ENCODE measurements around the gene SLC25A41. TPM values are rescaled to one million over a fixed set of nuclear protein-coding genes. Genes with fewer than 3 reads are reported as not detected.

Gene SLC25A41
- total and polyA plus RNA-seq, 2 of the 8 experiments (the other 6 are each of a cell fraction or from before 2014, with no cell fraction given) = 0.50 TPM; not detected in 1

GRCh38 chr19:6402837-6403608 lies 30.5 kb downstream of the SLC25A41 start:
- no peak overlapping the region for H2BK12ac ChIP-seq (ENCODE audit: low read depth, low read length)
- no peaks in the 10 kb centered on the region for H3K36me3 ChIP-seq (ENCODE audit: control insufficient read depth in 2 of 4, insufficient read depth in 4 of 4, low read length in 3 of 4)
- no peak overlapping the region for H4K5ac ChIP-seq (ENCODE audit: insufficient read length, low read depth, low read length)
- H2AK5ac ChIP-seq (ENCODE audit: low read depth, low read length) = no peak overlapping the region
- no peaks in the 10 kb centered on the region for H4K20me1 ChIP-seq (replicated peaks in 1 of 2; ENCODE audit: control insufficient read depth in 1 of 2, insufficient read depth in 2 of 2, low read length in 2 of 2)
- H2BK120ac ChIP-seq (replicated peaks; ENCODE audit: low read depth, low read length) = no peak overlapping the region
- H2BK5ac ChIP-seq (ENCODE audit: low read depth, low read length) = no peak overlapping the region
- no peaks in the 10 kb centered on the region for H3K4me1 ChIP-seq (replicated peaks in 1 of 4; ENCODE audit: control insufficient read depth in 3 of 4, insufficient read depth in 4 of 4, low read length in 3 of 4)
- CTCF ChIA-PET (ENCODE audit: partially characterized antibody) = interaction anchor here (0.6 to 2.7 kb wide), 3 partner anchors 9 to 1949 kb away, joined by 3 to 11 read pairs (median 4); no protein-coding TSS in a partner anchor
- H2AFZ ChIP-seq (ENCODE audit: low read length) = peak overlapping the region; percentile 63; the same call in 1 of the 2 replicates
- TF ChIP-seq SUZ12 (IDR thresholded peaks at IDR 0.05; ENCODE audit: low read length) = no peak
- TF ChIP-seq GTF2F1 (IDR thresholded peaks at IDR 0.05; ENCODE audit: borderline replicate concordance, low read depth, low read length) = no peak
- TF ChIP-seq RXRA (IDR thresholded peaks at IDR 0.05; ENCODE audit: insufficient read depth, low read depth, low read length) = no peak
- no peak for TF ChIP-seq TBP (IDR thresholded peaks at IDR 0.05; ENCODE audit: low read depth, low read length)
- no peak for TF ChIP-seq SIN3A (conservative IDR thresholded peaks at IDR 0.05 in 1 of 2, IDR thresholded peaks at IDR 0.05 in 1 of 2; ENCODE audit: low read depth in 1 of 2, low read length in 2 of 2)
- TF ChIP-seq BRCA1 (IDR thresholded peaks at IDR 0.05; ENCODE audit: low read depth, low read length) = no peak
- TF ChIP-seq SP2 (IDR thresholded peaks at IDR 0.05; ENCODE audit: low read length) = no peak
- no peak for TF ChIP-seq FOSL1 (IDR thresholded peaks at IDR 0.05; ENCODE audit: insufficient read depth, low read depth, low read length)
- TF ChIP-seq POLR2AphosphoS5 (IDR thresholded peaks at IDR 0.05; ENCODE audit: low read depth, low read length) = no peak
- no peak for TF ChIP-seq HDAC2 (IDR thresholded peaks at IDR 0.05; ENCODE audit: borderline replicate concordance in 1 of 2, low read depth in 2 of 2, low read length in 2 of 2)
- TF ChIP-seq TCF12 (IDR thresholded peaks at IDR 0.05; ENCODE audit: low read depth, low read length) = no peak
- TF ChIP-seq NANOG (IDR thresholded peaks at IDR 0.05; ENCODE audit: insufficient read depth, low read depth, low read length, poor library complexity, severe bottlenecking) = no peak
- H4K91ac ChIP-seq (replicated peaks; ENCODE audit: insufficient read length, low read length) = no peak overlapping the region
- FAIRE-seq (no peak), DNase-seq (ENCODE audit: low read depth in 1 of 2, low spot score in 2 of 2) (no peak)
- no peaks in the 10 kb centered on the region for H3K23me2 ChIP-seq (ENCODE audit: low read depth, low read length)
- no peak overlapping the region for H3K4me3 ChIP-seq (ENCODE audit: extremely low read depth in 1 of 4, insufficient read depth in 2 of 4, low read depth in 3 of 4, low read length in 4 of 4)
- no peak overlapping the region for H3K4me2 ChIP-seq (ENCODE audit: insufficient read depth in 1 of 2, low read depth in 2 of 2, low read length in 2 of 2)
- H3K56ac ChIP-seq (replicated peaks; ENCODE audit: insufficient read length, low read depth, low read length) = no peak overlapping the region
- no peak overlapping the region for H3K23ac ChIP-seq (ENCODE audit: insufficient read length)
- no peaks in the 10 kb centered on the region for H3K9me3 ChIP-seq (ENCODE audit: insufficient read depth in 2 of 2, low read depth in 1 of 2, low read length in 1 of 2)
- no peak overlapping the region for H2BK20ac ChIP-seq (ENCODE audit: low read length)
- no peaks in the 10 kb centered on the region for H3K79me2 ChIP-seq (ENCODE audit: control insufficient read depth in 1 of 2, insufficient read depth in 2 of 2, low read length in 2 of 2)
- H3K9ac ChIP-seq (replicated peaks in 1 of 4; ENCODE audit: extremely low read depth in 1 of 4, low read depth in 3 of 4, low read length in 3 of 4) = no peak overlapping the region
- no peak overlapping the region for H3K27ac ChIP-seq (ENCODE audit: low read depth, low read length)
- no peak overlapping the region for H3K4ac ChIP-seq (replicated peaks; ENCODE audit: insufficient read length, low read depth, low read length)
- no peak overlapping the region for H2BK15ac ChIP-seq (ENCODE audit: low read length)
- 89% methylated on average over 22 of the region's 22 CpGs; no CpG with 5 or more reads in 1 of the 2 experiments for WGBS, 2 experiments (ENCODE audit: extremely low coverage in 1 of 2, insufficient coverage in 1 of 2, insufficient read length in 1 of 2, insufficient replicate concordance in 2 of 2, low coverage in 1 of 2, low lambda C conversion rate in 2 of 2, missing lambda C conversion rate in 1 of 2)
- no peak overlapping the region for H3K18ac ChIP-seq (ENCODE audit: extremely low read depth, low read length)
- H3K14ac ChIP-seq (ENCODE audit: insufficient read length) = no peak overlapping the region
- H3K27me3 ChIP-seq (replicated peaks in 1 of 4; ENCODE audit: control insufficient read depth in 3 of 4, extremely low read depth in 1 of 4, insufficient read depth in 3 of 4, low read length in 3 of 4) = no peaks in the 10 kb centered on the region; a peak in 1 of 7 replicates
- POLR2A ChIA-PET (ENCODE audit: partially characterized antibody) = interaction anchor here (0.6 to 2.3 kb wide), 7 partner anchors 8 to 1838 kb away, joined by 3 to 8 read pairs (median 4); partner anchors contain the start of gene GTF2F1
- no peaks in the 10 kb centered on the region for H3K79me1 ChIP-seq (ENCODE audit: low read depth, low read length)
- no peak overlapping the region for H4K8ac ChIP-seq (ENCODE audit: extremely low read depth, insufficient read depth, low read length)

Data from H1 (cell line).